Activated CD8-positive, alpha-beta memory T cell treated with anti-CD3 and anti-CD28 coated beads, Interleukin-2, amount 50 U/mL, for 48 hours (primary cell): ENCODE measurements around the gene NCKIPSD.

Experiments used
- DNase-seq: peaks from one replicate; pipeline ENCODE4 v3.0.0-alpha.2; 2020

Gene NCKIPSD

DNA sequence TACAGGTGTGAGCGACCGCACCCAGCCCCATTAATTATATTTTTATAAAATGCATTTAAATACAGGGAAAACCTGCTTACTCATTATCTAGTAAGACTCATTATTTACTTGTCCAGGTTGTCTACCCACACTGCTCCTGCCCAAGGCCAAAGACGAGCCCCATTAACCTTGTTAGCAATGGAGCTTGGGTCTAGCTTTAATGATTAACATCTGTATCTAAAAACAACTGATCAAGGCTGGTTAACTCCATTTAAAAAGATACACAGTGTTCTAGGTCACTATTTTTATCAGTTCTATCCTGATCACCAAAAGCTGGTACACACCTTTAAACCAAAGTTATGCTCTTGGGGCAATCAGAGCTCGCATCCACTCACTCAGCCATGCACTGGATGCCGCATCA lies 10.4 kb upstream of the NCKIPSD start:
- DNase-seq: no peak

DNA sequence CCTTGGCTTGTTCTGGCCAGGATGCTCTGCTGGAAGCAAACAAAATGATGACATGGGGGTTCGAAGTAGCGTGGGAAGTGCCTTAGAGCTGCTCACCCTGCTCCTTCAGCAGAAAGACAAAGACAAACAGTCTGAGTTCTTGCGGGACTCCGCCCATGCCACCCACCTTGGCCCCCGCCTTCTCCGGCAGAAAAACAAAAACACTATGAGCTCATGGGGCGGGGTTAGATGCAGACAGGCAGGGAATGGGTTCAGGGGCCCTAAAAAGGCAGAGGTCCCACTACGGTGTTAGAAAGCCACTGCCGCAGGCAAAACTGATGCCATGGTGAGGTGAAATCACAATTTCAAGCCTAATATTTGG lies 9.7 kb upstream of the NCKIPSD start:
- DNase-seq: no peak

DNA sequence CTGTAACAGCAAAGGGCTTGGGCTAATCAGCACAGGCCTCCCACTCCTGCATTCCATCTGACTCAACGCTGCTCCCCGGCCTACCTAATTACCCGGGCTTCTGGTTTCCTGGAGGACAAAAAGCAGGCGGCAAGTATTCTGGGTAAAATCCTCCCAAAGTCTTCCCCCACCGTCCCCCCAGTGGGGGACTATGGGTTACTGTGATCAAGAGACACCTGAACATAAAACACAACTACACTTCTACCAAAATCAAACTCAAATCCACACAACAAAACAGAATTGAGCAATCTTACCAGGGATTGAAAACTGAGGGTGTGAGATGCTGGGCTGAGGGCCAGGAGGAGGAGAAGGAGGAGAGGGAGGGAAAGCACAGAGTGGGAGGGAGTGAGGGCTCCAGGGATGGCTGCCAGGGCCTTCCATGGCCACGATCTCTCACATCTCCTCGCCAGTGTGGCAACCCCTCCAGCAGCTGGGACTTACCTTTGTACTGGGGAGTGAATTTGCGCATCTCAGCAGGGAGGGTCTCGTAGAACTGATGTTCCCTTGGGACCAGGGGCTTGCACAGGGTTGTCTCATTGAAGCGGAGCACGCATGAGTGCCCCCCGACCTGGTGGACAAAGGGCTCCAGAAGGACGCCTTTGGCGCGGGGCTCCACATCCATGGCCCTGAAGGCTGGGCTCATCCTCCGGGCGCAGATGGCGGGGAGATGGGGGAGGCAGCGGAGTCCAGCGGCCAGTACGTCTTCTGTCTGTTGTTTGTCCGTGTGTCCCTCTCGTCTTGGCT lies 9.1 kb upstream of the NCKIPSD start:
- no peak for DNase-seq

DNA sequence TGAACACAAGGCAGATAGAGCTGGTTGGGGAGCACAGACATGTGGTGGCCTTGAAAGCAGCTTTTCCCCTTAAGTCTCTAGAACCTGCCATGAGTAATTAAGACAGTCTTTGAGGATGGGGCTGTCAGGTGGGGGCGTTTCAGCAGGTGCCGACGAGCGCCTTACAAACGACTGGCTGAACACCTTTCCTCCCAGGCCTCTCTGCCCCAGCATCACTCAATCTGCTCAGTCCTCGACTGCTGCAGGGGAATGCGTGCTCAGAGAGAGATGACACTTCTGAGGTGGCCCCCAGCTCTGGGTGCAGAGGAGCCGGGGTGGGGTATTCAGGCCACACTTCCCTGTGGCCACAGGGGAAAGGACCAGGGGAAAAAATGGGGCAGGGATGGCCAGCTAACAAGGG lies 8.1 kb upstream of the NCKIPSD start:
- DNase-seq: no peak

DNA sequence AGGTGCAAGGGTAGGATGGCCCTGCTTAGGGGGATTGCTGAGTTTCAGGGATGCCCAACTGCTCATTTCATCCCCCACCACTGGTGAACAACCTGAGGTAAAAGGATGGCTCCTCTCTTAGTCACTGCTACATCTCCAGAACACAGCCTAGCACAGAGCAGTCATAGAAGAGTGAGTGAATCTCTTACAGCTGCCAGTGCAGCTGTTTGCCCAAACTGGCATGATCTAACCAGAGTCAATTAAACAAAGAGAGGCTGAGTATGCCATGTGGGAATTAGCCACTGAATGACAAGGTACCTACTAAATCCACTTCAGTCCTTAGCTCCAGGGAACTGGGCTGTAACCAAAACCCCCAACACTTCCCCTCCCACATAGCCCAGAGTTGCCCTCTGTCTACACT lies 6.8 kb upstream of the NCKIPSD start:
- DNase-seq: no peak

DNA sequence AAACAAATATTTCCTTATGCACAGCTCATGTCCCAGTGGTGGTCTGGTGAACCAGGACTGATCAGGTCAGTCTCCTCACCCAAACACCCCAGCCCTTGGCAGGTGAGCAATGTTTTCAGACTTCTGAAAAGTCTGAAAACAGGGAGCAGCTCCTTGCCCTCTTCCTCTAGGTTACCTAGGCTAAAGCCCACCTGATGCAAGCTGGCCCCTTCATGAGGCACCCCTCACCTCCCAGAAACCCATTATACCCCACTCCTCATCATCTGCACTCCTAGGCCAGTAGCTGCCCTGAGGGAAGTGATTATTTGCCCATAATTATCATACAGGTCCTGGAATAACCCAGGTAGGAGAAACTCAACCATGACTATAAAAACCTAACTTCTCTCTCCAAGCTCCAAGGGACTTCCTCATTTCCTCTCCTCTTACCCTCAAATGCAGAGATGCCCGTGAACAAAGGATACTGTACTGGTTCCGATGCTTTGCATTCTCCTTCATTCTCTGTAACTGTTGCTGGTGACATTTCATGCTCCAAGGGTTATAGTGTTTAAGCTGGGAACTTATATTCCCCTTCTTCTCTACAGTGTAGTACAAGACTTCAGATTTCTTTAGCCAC lies 5.2 kb upstream of the NCKIPSD start:
- no peak for DNase-seq

DNA sequence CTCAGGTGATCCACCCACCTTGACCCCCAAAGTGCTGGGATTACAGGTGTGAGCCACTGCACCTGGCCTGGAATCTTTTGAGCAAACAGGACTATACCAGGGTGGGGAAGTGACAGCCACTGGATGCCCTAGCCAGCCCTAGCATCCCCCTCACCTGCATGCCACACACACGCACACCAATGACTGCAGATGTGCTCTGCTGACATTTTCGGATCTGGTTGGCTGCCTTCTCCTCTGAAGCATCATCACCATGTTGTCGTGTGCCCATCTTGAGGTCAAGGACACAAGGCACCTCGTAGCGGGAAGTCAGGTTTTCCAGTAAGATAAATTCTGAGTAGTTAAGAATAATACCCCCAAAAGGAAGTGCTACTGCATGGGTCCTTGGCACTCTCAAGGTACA lies 3.7 kb upstream of the NCKIPSD start:
- DNase-seq: no peak

DNA sequence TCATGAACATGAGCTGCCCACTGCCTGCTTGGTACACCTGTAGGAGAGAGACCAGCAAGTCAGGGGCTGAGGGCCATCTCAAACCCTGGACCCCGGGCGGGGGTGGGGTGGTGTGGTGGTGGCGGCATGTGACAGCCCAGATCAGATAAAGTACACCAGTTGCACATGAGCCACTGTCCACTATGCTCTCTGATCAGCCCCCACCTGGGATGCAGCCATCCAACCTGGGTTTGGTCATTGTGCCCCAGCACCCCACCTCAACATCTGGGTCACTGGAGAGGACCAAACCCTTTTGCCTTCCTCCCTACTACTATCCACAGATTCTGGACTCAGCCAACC lies 3.0 kb upstream of the NCKIPSD start:
- DNase-seq: no peak

DNA sequence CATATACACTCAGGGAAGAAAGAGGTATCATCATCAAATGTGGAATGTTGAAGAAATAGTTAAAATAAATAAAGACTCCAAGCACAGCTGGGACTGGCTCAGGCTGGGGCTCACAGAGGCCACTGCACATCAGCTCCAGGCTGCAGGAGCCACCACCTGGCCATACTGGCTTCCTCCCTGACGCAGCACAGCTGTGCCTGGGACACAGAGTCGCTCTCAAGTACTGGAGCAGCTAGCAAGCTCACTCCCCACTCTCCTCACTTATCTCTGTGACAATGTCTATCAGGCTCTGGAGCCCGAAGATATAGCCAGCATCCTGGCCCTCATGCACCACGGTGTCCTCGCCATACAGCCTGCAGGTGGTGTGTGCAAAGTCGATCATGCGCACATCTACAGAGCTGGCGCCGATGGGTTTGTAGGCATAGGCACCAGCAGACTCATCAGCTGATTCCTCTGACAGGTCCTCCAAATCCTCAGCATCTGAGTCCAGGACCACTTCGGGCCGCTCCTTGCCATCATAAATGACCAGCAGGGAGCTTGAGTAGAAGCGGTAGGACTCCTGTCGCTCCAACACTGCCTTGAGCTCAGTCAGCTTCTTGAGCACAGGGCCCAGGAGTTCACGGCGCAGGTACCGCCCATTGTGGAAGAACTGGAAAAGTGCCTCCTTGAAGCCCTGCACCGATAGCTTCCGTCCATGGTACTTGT lies 2.5 kb upstream of the NCKIPSD start:
- no peak for DNase-seq

DNA sequence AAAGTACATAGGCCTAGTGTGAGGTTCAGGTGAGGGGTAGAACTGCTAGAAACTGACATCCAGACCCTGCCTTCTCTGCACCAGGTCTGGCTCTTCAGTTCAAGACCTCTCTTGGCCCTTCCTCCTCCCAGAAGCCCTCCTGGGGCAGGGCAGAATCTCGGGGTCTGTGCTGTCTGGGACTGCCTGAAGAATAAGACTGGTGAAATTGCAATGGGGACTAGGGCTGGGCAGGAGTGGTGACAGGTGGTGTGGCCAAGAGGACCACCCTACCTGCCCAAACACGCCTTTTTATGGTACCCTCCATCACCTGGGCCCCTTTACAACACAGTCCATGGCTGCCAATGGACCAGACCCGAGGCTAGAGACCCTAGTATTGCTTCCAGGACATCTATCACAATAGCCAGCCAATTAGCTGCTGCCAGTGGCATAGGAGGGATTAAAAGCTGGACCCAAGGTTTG lies 1.5 kb upstream of the NCKIPSD start:
- no peak for DNase-seq

DNA sequence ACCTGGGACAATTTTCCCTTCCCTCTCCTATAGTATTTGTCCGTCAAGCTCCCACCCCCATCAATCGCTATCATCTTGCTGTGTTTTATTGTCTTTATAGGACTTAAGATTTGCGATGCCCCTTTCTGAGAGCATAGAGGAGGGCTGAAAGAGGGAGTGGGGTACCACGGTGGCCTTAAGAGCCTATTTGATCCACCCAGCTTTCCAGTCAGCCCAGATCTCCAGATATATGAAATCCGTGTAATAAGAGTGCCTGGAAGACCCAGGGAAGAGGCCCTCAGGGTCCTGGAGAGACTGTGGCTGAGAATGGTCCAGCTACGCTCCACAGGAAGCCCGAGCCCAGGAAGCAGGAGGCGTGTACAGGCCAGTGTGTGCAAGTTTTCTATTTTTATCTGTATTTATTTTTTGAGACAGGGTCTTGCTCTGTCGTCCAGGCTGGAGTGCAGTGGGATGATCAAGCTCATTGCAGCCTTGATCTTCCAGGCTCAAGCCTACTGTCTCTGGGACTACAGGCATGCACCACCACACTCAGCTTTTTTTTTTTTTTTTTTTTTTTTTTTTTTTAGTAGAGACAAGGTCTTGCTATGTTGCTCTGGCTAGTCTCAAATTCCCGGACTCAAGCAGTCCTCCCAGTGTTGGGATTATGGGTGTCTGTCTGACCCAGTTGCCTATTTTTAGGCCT lies 964 bp upstream of the NCKIPSD start:
- DNase-seq: no peak

DNA sequence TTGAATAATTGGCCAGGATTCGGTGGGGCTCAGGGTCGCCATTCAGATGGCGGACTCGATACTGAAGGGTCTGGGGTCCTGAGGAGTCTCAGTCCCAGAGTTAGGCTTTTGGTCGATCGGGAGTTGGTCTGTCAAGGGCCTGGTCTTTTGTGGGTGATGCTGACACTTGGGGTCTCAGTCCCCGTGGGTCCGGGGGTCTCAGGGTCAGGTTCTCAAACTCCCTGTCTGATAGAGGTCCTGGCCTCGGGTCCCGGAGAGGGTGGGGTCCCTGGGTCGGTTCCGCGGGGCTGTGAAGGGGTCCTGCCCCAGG lies 467 bp downstream of the NCKIPSD start:
- DNase-seq: no peak

DNA sequence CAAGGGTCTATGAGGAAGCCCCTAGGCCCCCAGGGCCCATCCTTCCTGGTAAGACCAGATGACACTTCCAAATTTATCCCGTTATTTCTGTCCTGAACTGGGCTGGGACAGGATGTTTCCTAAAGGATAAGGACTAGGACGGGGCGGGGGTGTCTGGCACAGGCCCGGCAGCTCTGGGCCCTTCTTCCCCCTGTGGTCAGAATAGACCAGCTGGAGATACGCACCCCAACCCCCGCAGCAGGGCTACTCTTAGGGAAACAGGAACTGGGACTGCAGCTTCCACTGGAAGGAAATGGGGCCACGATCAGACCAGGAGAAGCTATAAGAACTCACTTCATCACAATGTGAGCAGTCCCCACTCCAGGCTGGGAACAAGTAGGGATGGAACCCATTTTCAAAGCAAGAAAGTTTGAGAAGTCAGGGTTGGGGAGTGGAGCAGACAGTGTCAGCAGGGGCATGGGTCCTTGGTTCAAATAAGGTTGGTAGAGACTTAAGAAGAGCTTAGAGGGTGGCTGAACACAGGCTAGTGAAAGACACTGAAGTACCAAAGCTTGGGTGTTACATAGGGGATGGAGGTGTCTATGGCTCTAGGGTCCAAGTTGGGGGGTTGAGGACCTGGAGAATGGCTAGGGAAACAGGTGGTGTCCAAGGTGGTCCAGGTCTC lies 1.1 kb downstream of the NCKIPSD start:
- DNase-seq: no peak

DNA sequence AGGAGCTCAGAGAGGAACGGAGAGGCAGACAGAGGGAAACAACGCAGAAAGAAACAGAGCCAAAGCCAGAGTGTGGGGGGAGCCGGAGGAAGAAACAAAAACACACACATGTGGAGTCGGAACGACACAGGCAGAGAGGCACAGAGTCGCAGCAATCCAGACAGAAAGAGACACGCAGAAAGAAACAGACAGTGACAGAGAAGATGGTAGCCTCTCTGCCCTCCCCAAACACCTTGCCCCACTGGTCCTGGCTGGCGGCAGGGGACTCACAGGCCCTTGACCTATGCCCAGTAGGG lies 1.7 kb downstream of the NCKIPSD start:
- no peak for DNase-seq

DNA sequence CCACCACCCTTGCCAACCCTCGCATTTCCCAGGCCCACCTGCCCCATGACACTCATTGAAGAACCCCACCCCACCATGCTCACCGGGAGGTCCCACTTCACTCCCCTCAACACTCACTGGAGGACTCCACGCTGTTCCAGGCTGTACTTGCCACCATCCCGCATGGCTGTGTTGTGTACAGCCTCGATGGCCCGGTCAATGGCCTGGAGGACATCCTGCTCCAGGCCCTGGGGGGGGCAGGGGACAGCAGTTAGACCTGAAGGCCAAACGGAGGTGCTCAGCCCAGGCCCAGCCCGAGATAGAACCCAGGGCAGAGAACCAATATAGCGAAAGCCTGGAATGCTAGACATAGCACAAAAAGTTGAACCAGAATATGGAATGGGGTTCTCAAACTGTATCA lies 2.9 kb downstream of the NCKIPSD start:
- DNase-seq: no peak

DNA sequence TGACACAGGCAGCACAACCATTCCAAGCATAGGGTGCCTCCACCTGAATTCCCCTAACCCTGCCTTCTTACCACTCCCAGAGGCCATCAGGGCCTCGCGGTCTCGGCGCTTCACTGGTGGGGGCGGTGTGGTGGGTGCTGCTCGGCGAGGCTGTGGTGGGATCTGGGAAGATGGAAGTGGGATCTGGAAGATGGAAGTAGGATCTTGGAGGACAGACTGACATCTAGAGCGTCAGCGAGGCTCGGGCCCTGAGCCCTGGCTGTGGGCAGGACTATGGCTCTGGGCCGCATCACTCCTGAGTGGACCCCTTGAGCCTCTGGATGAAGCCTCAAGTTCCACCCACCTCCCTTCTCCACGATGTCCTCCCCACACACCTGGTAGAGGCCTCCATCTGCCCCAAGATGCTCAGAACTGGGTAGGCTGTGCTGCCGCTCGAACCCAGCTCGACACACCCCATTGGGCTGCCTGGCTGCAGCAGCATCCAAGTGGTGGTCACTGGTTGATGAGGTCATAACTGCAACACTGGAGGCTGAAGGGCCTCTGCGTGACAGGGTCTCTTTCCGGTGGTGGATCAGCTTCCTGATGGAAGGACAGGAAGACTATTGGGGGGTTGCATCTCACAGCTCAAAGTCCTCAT lies 3.6 kb downstream of the NCKIPSD start:
- DNase-seq: no peak

DNA sequence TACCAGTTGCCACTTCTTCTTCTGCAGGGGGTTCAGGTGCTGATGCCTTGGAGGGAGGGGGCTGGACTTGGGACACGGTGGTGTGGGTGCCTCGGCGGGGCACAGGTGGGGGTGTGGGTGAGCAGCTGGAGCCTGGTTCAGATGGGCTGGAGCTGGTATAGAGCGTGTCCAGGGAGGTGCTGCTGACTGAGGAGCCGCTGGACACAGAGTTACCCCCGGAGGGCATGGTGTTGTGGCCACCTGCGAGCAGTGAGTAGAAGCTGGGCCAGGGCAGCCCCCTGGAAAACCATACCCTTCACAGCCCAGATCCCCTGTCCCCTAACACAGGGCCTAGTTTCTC lies 4.2 kb downstream of the NCKIPSD start:
- DNase-seq: no peak

DNA sequence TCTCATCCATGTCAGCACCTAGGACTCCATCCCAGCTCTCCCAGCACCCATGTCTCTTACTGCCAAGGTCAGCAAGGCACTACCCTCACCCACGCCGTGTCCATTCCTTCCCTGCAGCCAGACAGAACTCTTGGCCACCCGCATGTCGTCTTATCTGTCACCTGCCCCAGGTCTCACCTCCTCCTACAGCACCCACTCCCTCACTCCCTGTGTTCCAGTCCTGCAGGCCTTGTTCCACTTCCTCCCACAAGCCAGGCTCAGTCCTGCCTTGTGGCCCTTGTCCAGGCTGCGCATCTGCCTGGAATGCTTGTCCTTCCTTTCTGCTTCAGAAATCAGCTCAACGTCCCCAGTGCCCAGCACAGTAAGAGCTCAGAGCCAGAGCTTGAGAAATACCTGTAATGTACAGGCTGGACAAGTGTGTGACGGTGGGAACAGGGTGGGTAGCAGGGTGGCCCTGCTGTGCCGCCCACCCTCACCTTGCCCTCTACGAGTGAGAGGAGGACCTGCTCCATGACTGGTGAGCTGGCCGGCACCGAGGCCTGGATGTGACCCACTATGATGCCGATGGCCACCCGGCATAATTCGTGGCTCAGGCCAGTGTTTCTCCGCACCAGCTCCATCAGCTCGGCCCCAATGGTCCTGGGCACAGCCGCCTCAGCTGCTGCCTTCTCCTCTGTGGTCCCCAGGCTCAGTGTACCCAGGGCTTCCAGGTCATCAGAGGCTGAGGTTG lies 4.7 kb downstream of the NCKIPSD start:
- no peak for DNase-seq

DNA sequence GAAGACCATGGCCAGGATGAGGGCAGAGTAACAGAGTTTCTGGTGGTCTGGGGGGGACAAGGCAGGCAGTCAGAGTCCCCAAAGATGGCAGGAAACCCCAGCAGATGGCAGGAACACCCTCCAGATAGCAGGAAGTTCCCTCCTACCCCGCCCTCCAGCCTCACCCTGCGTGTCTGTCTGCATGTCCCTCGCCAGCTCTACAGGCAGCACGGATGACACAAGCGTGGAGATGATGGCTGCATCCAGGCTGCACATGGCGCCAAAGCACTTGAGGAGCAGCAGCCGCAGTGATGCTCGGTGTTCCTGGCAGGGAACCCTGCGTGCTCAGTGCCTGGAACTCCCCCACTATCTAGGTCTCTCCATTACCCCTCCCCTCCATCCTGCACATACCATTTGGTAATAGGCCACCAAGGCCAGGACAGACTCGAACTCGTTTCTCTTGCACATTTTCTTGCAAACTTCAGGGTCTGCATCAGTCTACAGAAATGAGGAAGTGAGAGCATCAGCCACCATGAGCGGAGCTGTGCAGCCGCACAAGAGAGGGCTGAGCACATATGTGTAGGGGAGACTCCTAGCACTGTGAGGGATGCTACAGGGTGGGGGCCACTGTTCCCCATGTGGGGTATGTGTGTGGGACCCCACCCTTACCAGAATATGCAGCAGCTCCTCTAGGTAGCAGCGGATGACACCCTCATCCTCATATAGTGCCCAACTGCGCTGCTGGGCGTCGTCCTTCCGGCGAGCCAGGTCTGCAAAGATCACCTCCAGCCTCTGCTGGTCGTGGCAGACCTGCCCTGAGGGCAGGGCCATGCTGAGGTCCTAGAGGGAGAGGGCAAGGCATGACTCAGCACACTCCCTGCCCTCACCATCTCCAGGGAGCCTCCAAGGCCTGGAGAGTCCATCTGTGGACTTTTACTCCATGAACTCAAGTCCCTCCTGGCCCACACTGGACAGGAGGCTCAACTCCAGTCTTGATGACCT lies 6.0 kb downstream of the NCKIPSD start:
- no peak for DNase-seq

DNA sequence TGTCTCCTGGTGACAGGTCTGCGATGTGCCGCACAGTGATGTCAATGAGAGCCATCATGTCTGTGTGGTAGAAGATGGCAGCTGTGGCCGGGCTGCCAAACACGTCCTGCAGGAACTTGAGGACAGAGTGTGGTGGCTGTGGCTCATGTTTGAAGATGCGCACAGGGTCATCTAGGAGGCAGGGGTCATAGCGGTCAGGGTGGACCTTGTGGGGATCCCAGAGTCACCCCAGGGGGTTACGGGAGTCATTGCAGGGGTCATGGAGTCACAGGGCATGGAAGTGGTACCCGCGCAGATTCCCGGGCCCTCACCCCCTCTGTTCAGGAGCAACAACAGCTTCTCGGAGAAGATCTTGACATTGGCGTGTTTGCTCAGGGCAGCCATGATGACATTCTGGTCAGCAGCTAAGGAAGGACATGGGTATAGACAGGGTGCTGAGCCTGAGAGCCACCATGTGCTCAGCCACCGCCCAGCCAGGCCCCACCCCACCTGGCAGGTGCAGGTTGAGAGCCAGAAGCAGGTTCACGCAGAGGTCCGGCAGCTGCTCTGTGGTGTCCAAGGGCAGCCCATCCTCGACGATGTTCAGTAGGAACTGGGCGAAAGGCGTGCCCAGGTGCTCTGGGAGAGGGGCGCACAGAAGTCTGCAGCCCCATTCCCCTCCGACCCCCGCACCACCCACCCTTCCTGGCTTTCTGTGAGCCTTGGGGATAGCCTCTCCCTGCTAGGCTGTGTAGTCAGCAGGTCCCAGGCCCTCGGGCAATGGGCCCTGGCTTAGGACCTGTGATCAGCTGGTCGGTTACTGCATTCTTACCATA lies 6.9 kb downstream of the NCKIPSD start:
- DNase-seq: no peak
